ENCODE results near the gene CYP4F2. TPM values are rescaled to one million over a fixed set of nuclear protein-coding genes. Genes with fewer than 3 reads are reported as not detected.
"Not testable (repeated sequence)": the region's sequence is repeated elsewhere in the genome, so short reads cannot be mapped to it uniquely, and the experiment has no call there.

The CYP4F2 gene, protein sequence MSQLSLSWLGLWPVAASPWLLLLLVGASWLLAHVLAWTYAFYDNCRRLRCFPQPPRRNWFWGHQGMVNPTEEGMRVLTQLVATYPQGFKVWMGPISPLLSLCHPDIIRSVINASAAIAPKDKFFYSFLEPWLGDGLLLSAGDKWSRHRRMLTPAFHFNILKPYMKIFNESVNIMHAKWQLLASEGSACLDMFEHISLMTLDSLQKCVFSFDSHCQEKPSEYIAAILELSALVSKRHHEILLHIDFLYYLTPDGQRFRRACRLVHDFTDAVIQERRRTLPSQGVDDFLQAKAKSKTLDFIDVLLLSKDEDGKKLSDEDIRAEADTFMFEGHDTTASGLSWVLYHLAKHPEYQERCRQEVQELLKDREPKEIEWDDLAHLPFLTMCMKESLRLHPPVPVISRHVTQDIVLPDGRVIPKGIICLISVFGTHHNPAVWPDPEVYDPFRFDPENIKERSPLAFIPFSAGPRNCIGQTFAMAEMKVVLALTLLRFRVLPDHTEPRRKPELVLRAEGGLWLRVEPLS
- not detected in 2 replicates for total RNA-seq

DNA sequence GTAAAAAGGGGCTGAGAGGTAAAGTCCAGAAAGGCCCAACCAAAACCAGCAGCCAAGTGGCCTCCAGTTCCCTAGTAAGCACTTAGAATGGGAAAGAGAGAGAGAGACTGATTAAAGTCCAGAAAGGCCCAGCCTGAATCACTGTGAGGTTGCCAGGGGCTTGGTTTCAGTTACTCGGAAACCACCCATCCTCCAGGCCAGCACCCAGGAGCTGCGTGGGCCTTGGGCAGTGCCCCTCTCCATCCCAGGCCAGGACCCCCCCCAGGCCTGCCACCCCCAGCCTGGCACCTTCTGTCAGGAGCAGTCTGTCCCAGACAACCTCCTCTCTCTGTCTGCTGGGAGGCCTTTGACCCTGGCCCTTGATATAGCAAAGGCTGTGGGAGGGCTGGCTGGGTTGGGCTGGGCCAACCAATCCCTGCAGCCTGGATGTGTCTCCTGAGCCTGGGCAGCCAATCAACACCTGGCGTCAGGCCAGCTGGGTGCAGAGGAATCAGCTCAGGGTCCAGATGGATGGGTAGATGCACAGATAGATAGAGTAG is at the start of gene CYP4F2:
Gene CYP4F2, minus strand, starts transcription at position 337 of the 539 bp plus-strand sequence. CDS start 463 bp downstream, outside the sequence.
- DNase-seq (ENCODE audit: low read depth in 2 of 2): no peak

DNA sequence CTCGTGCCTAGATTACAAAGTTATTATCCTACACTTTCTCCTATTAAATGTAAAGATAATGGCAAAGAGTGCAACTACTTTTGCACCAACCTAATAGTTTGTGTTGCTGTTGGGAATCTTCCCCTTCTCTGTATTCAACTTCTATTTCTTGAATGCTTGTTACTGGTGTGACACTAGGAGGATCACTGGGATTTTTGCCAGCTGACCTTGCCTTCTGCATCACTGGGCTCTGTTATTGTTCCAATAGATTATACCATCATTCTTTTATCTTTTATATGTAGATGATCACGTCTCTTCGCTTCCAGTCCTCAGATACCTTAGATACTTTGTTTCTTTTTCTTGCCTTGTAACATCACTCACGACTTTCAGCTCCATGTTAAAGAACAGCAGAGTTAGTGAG is 47.4 kb upstream of the CYP4F2 start:
- DNase-seq (ENCODE audit: low read depth in 2 of 2): no peak

DNA sequence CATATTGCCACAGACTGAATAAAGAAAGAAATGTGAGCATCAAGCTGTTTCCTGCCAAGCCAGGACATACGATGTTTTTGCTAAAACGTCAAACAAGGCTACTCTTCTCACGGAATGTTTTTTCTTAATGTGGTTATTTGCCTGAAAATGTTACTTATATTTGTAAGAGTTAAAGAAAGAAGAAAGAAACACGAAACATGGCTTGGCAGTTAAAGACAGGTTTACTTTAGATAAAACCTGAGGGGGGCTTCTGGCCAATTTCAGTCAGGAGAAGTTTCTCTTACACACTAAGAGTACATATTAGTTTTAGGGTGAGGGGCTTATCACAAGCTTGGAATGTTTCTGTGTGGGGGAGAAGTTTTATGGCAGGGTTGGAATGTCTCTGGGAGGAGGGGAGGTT is 46.5 kb upstream of the CYP4F2 start:
- no peak for DNase-seq (ENCODE audit: low read depth in 2 of 2)

DNA sequence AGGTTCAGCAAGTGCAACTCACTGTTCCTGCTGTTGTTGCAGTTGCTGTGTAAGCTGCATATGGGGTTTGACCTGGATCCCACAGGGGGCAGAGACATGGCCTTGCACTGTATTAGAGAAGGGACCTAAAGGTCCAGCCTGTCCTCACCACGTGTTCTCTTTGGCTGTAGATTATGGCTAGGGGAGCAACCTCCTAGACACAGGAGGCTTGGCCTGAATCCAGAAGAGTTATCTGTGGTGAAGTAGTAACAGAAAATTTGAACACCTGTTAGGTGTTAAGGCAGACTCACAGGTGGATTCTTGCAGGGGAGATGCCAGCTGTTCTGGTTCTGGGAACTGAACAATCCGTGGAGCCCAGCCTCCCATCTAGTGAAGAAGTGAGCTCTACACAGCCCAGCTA is 39.9 kb upstream of the CYP4F2 start:
- no peak for DNase-seq (ENCODE audit: low read depth in 2 of 2)

DNA sequence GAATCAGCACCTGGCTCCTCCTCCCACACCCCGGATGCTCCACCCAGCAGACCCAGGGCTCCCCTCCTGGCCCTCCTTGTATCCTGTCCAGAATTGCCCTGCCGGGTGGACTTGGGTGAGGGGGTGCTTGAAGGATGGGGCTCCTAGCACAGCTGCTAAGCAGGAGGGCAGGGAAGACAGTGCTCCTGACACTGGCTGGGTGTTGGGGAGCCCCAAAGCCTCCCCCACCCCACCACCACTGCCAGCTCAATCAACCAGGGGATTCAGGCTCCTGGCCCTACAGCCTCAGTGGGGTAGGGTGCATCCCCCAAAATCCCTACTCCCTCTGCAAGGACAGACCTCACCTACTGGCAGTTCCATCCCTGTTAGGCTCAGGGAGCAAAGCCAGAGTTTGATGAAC is 39.1 kb upstream of the CYP4F2 start:
- DNase-seq (ENCODE audit: low read depth in 2 of 2): no peak

DNA sequence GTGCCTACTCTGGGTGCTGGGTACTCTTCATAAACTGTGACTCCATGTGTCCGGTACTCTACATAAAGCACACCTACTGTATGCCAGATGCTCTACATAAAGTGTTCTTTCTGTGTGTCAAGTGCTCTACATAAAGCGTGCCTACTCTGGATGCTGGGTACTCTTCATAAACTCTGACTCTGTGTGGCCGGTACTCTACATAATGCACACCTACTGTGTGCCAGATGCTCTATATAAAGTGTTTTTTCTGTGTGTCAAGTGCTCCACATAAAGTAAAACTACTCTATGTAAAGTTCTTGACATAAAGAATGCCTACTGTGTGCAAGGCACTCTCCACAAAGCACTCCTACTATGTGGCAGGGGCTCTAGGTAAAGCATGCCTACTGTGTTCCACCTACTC is 38.3 kb upstream of the CYP4F2 start:
- no peak for DNase-seq (ENCODE audit: low read depth in 2 of 2)

DNA sequence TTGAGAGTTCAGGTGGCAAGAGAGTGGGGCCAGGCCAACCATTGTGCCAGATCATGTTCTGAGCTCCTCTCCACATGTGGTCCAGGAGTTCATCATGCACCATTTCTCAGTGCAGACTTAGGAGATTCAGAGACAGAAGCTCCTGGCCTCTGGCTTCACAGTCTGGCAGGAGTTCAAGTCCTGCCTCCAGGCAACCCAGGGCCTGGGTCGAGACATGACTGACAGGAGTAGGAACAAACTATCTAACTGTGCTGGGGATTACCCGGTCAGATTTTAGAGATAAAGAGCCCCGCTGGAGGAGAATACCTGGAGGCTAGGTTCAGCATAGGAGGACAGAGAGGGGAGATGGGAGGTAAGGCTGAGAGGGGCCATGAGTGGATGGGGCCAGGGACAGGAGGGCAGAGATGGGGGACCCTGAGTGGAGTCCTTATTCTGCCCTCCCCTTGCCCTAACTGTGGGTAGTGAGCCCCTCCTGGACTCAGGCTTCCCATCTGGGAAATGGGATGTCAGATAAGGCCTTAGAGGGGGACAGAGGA is 37.4 kb upstream of the CYP4F2 start:
- no peak for DNase-seq (ENCODE audit: low read depth in 2 of 2)

DNA sequence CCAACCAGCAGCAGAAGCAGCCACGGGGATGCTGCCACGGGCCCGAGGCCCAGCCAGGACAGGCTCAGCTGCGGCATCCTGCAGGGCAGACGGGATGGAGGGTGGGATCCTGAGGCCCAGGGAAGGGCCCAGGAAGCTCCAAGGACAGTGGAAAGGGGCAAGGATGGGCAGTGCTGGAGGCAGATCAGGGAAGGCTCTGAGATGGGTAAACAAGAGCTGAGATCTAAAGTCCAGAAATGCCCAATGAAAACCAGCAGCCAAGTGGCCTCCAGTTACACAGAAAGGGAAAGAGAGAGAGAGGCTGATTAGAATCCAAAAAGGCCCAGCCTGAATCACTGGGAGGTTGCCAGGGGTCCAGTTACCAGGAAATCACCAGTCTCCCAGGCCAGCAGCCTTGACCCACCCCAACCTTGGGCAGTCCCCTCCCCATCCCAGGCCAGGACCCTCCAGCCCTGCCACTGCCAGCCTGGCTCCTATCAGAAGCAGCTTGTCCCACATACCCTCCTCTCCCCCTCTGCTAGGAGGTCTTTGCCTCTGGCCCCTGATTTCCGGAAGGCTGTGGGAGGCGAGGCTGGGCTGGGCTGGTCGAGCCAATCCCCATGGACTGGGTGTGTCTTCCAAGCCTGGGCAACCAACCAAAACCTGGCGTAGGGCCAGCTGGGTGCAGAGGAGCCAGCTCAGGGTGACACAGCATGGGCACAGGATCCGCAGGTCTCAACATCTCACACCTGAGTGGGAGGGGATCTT is 36.6 kb upstream of the CYP4F2 start, which contains the start of gene CYP4F11:
Gene CYP4F11, minus strand, starts transcription at position 198 of the 747 bp plus-strand sequence. Its CDS starts 121 bp downstream, at position 77.
- no peak for DNase-seq (ENCODE audit: low read depth in 2 of 2)

DNA sequence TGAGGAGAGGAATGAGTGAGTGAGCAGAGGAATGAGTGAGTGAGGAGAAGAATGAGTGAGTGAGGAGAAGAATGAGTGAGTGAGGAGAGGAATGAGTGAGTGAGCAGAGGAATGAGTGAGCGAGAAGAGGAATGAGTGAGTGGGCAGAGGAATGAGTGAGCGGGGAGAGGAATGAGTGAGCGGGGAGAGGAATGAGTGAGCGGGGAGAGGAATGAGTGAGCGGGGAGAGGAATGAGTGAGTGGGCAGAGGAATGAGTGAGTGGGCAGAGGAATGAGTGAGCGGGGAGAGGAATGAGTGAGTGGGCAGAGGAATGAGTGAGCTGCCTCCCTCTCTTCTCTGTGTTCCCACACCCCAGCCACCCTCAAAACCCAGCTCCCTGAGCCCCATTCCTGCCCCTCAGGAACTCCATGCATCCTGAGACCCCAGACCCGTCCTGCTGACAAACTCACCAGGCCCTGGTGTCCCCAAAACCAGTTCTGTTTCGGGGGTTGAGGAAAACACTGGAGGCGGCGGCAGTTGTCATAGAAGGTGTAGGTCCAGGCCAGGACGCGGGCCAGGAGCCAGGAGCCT is 36.0 kb upstream of the CYP4F2 start:
- DNase-seq (ENCODE audit: low read depth in 2 of 2): not testable (repeated sequence)

DNA sequence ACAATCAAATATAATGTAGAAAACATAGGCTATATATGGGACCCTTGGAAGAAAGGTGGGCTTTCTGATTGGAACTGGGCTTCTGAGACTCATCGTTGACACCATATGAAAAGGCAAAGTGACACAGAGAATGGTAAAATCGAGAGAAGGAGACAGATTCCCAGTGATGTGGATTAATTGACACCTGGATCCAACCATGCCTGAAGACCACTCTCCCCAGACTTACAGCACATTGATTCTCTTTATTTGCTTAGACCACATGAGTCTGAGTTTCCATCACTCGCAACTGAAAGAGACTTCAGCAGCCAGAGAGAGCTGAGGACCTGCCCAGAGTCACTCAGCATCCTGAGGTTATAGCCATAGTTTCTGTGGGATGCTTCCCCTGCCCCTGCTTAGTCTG is 30.4 kb upstream of the CYP4F2 start:
- DNase-seq (ENCODE audit: low read depth in 2 of 2): no peak

DNA sequence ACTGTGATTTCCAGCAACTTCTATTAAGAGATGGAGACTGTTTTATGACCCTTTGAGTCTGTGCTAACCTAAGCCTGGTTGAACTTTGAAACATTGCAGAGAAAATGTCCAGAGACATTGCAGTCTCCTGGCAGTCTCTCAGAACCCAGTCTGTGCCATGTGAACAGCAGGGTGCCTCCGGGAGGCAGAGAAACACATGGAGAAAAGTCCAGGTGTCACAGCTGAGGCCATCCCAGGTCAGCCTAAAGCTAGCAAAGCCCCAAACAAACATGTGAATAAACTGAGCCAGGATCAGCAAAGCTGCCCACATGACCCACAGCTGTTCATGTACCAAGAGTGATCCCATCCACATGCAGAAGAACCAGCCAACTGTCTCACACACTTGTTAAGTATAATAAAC is 28.6 kb upstream of the CYP4F2 start:
- no peak for DNase-seq (ENCODE audit: low read depth in 2 of 2)

DNA sequence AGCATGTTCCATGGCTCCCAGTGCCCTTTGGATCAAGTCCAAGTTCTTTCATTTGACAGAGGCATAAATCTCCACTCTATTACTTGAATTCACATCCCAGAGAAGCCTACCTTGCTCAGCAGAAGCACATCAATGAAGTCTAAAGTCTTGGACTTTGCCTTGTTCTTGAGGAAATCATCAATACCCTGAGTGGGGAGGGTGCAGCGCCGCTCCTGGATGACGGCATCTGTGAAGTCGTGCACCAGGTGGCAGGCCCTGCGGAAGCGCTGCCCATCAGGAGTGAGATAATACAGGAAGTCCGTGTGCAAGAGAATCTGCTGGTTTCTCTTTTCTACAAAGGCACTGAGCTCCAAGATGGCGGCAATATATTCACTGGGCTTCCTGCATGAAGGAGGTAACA is 25.8 kb upstream of the CYP4F2 start:
- no peak for DNase-seq (ENCODE audit: low read depth in 2 of 2)

DNA sequence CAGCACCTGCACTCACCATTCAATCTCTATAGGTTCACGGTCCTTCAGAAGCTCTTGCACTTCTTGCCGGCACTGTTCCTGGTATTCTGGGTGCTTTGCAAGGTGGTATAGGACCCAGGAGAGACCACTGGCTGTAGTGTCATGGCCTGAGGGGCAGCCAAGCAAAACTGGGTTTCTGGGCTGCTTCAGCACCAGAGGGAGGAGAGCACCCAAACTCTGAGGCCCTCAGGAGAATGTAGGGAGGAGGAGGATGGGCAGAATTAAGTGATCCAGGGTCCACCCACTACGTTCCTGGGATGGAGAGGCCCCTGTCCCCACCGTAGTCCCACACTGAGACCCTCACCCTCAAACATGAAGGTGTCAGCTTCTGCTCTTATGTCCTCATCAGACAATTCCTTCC is 24.1 kb upstream of the CYP4F2 start:
- no peak for DNase-seq (ENCODE audit: low read depth in 2 of 2)

DNA sequence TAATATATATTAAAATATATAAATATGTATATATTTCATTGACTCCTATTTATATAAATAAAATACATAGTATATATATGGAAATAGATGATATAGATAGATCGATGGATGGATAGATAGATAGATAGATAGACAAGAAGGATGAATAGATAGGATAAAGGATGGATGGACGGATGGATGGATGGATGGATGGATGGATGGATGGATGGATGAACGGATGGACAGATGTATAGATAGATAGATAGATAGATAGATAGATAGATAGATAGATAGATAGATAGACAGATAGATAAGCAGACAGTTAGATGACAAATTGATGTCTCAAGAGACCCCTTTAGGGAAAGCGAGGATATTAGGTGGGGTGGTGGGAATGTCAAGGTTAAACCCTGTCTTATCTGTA is 21.4 kb upstream of the CYP4F2 start:
- DNase-seq (ENCODE audit: low read depth in 2 of 2): no peak

DNA sequence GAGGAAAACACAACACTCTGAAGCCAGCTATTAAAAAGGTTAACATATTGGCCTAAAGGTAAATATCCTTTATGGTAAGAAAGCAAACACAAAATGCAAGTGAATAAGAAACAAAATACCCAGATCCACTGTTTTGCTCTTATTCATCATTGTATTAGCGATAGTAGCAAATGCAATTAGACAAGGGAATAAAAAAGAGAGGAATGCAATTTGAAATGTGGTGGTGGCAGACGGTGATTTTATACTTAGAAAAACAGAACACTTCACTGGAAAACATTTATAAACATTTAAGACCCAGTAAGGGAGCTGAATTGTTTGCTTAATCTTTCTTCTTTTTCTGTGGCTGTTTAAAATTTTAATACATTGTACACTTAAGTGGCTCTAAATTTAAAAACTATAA is 17.2 kb upstream of the CYP4F2 start:
- no peak for DNase-seq (ENCODE audit: low read depth in 2 of 2)

DNA sequence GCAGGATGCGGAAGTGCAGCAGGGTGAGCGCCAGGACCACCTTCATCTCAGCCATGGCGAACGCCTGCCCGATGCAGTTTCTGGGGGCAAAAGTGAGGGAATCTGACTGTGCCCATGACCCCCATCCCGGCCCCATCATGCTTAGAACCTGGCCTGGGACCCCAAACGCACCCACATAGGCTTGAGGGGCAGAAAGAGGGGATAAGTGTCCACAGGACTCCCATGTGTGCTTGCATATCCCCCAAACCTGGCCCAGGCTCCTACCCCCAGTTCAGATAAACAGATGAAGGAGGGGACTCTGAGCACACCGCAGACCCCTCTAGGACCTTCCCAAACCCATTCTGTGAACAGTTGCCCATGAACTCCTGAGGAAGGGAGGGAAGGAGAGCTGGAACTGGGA is 16.0 kb upstream of the CYP4F2 start:
- DNase-seq (ENCODE audit: low read depth in 2 of 2): no peak

DNA sequence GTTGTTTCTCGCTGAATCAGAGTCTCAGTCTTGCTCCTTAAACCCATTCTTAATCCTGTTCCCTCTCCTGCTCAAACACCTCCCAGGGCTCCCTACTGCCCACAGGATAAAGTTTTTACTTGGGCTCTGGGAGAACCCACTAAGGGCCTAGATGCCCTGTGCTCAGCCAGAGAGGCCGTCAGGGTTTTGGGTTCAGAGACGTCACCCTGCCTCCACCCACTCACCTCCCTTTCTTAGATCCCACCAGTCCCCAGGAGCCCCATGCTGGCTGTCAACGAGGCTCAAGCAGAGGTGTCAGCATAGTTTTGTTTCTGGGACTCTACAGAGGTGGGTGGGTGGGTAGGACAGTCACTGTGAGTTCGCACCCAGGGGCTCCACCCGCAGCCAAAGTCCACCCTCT is 15.5 kb upstream of the CYP4F2 start:
- no peak for DNase-seq (ENCODE audit: low read depth in 2 of 2)

DNA sequence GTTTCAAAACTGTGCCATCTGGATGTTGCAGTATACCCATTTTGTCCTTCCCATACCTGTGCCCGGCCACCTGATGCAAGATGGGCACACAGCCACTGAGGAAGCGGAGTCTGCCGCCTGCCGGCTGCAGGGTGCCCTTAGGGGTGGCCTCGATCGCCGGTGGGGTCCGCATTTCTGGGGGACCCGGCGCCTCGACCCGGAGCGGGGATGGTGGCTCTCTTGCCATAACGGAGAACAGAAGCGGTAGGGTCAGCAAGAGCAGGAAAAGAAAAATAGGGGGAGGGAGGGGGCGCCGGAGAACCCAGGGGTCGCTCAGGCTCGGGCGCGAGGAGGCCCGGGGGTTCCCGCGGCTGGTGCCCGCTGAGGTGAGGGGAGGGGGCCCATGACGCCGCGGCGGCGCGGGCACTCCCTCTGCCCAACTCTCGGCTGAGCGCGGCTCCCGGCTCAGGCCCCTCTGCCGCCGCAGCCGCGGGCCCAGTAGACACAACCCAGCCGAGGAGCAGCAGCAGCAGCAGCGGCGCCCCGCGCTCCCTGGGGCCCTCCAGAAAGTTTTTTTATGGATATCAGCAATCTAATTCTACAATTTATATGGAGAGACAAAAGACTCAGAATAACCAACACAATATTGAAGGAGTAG is 13.8 kb upstream of the CYP4F2 start:
- no peak for DNase-seq (ENCODE audit: low read depth in 2 of 2)

DNA sequence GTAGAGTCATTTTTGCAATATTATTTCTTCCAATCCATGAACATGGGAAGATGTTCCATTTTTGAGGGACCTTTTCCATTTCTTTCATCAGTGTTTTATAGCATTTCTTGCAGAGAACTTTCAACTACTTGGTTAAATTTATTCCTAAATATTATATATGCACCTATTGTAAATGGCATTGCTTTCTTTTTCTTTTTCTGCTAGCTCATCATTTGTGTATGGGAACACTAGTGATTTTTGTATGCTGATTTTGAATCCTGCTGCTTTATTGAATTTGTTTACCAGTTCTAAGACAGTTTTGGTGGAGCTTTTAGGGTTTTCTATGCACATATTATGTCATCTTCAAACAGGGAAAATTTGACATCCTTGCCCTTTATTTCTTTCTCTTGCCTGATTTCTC is 7.2 kb upstream of the CYP4F2 start:
- no peak for DNase-seq (ENCODE audit: low read depth in 2 of 2)

DNA sequence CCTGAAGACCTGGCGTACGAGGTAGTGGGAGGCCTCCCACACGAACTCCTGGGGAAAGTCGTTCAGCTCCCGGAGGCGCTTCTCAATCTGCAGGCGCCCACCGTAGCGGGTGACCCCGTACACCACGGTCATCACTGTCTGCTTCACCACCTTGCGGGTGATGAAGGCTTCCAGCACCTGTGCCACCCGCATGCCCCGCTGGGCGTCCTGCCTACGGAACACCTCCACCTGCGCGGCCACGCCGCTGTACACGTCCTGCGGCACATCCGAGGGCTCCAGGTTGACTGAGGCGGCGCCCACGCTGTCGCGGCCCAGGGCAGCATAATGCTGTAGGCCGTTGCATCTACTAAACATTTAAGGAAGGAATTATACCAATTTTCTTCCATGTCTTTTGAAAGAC is 5.0 kb upstream of the CYP4F2 start:
- DNase-seq (ENCODE audit: low read depth in 2 of 2): not testable (repeated sequence)

DNA sequence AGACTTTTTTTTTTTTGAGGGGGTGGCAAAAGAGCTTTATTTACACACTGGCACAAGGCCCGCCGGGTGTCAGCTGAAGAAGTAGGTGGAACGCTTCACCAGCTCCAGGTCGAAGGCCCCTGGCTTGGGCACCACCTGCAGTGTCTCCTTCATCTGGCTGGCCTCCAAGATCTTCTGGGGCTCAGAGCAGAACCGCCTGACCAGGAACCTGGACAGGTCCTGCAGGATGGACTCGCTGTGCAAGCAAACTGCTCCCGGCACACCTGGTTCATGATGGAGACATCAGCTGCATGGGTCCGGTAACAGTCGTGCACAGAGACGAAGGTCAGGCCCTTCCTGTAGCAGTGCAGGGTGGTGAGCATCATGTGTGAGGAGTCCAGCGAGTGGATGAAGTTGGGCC is 4.4 kb upstream of the CYP4F2 start:
- no peak for DNase-seq (ENCODE audit: low read depth in 2 of 2)

Data from dermis microvascular lymphatic vessel endothelial cell (primary cell).